GM12865 (cell line): ENCODE results near the gene E2F7.

Experiments used
- DNase-seq: peaks from one replicate; pipeline ENCODE4 v3.0.0; 2010; ENCODE audit warnings: low read depth
- H3K4me3 ChIP-seq: 2 replicates; pipeline ENCODE4 v1.5.1; 2011; ENCODE audit warnings: mild to moderate bottlenecking, low read depth, low read length, control low read depth
- CTCF ChIP-seq: IDR thresholded peaks from 2 replicates; pipeline ENCODE4 v1.5.1; 2011; ENCODE audit warnings: low read length, control low read depth, low read depth, inconsistent platforms; ENCODE audit not compliant: insufficient read depth; ENCODE audit errors: missing control alignments

Gene E2F7

GRCh38 chr12:77025782-77026314 lies 39.5 kb downstream of the E2F7 start:
- DNase-seq: no peak
- TF ChIP-seq CTCF: no peak
- H3K4me3 ChIP-seq: no peak overlapping the region

- no peak overlapping the region for H3K4me3 ChIP-seq
- TF ChIP-seq CTCF: no peak
- no peak for DNase-seq
Measured at GRCh38 chr12:77023501-77023900, 41.9 kb downstream of the E2F7 start.

- DNase-seq: no peak
- TF ChIP-seq CTCF: no peak
- H3K4me3 ChIP-seq: no peak overlapping the region
Measured at GRCh38 chr12:77019920-77020319, 45.4 kb downstream of the E2F7 start.

GRCh38 chr12:77016606-77017005 lies 48.8 kb downstream of the E2F7 start:
- TF ChIP-seq CTCF: no peak
- DNase-seq: no peak
- H3K4me3 ChIP-seq: no peak overlapping the region

GRCh38 chr12:77013091-77013490 lies 52.3 kb downstream of the E2F7 start:
- no peak for TF ChIP-seq CTCF
- no peak overlapping the region for H3K4me3 ChIP-seq
- no peak for DNase-seq

GRCh38 chr12:77010691-77011548 lies 54.4 kb downstream of the E2F7 start:
- DNase-seq: peak; percentile 75
- no peak overlapping the region for H3K4me3 ChIP-seq
- peak; percentile 94 for TF ChIP-seq CTCF
